Activated CD4-positive, alpha-beta T cell treated with anti-CD3 and anti-CD28 coated beads for 36 hours (primary cell): ENCODE measurements around the gene FBXO47. TPM values are rescaled to one million over a fixed set of nuclear protein-coding genes. Genes with fewer than 3 reads are reported as not detected.
"Not testable (repeated sequence)": the region's sequence is repeated elsewhere in the genome, so short reads cannot be mapped to it uniquely, and the experiment has no call there.

Experiments used
- ATAC-seq: fragments of 200-7000 bp; cut with Tn5 transposase; one replicate; pipeline ENCODE4 v1.10.0; 2021; ENCODE audit warnings: mild to moderate bottlenecking, moderate library complexity
- CTCF ChIA-PET: fragments of 350-600 bp; sonication (Branson Sonifier 250); formaldehyde crosslinking; loops from one replicate; lab custom pipeline; 2021; ENCODE audit warnings: antibody characterized with exemption; lab: Charles Lee
- POLR2A ChIA-PET: fragments of 350-600 bp; sonication (Branson Sonifier 250); formaldehyde crosslinking; loops from one replicate; lab custom pipeline; 2021; ENCODE audit warnings: antibody characterized with exemption, inconsistent platforms; lab: Charles Lee
- DNase-seq: peaks from one replicate; pipeline ENCODE4 v3.0.0-alpha.2; 2020
- H3K27ac Mint-ChIP-seq: one replicate; pipeline ENCODE4 v1.8.0; 2021; ENCODE audit warnings: mixed read lengths
- H3K27me3 Mint-ChIP-seq: one replicate; pipeline ENCODE4 v1.8.0; 2021; ENCODE audit warnings: mixed read lengths
- H3K36me3 Mint-ChIP-seq: one replicate; pipeline ENCODE4 v1.8.0; 2021; ENCODE audit warnings: low read depth, mixed read lengths
- H3K4me1 Mint-ChIP-seq: one replicate; pipeline ENCODE4 v1.8.0; 2021; ENCODE audit warnings: mixed read lengths
- H3K4me3 Mint-ChIP-seq: one replicate; pipeline ENCODE4 v1.8.0; 2021; ENCODE audit warnings: mild to moderate bottlenecking, moderate library complexity, mixed read lengths
- H3K9me3 Mint-ChIP-seq: one replicate; pipeline ENCODE4 v1.8.0; 2021; ENCODE audit warnings: low read depth, mixed read lengths
- intact Hi-C, 2 experiments: fragments of 100-400 bp; cut with DNase I in 1 of 2; cut with micrococcal nuclease in 1 of 2; formaldehyde crosslinking; loops; one replicate each; pipeline versions ENCODE4 v1.14.2 to v1.15.1; 2022 to 2024; cut with DNase I, micrococcal nuclease
- total RNA-seq, 2 experiments: library from RNA; stranded (reverse); gene quantifications; one replicate each; pipeline ENCODE4 v1.2.3, GENCODE V29; 2021

FBXO47 gene
- total RNA-seq, 2 experiments from 2014 or later: 0.11 to 0.16 TPM

DNA sequence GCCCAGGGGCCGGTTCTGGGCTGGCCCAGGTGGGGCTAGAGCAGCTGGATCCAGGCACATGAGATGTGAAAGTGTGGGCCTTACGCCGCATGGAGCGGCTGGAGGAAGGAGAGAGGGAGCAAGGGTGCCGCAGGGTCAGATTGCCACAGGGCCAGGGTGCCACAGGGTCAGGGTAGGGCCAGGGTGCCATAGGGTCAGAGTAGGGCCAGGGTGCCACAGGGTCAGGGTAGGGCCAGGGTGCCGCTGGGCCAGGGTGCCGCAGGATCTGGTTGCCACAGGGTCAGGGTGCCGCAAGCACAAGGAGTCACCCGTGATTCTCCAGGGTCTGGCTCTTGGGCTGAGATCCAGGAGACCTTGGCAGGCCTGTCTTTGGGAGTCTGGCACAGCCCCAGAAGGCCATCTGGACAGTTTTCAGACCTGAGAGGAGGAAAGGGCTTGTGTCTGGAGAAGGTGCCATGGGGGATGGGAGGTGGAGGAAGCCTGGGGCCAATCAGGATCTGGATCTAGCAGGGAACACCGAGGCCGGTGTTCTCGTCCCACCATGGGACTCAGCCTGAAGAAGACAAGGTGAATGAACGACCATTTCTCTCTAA, 54.9 kb downstream of the FBXO47 start:
- no peak overlapping the region for H3K27ac Mint-ChIP-seq
- no peak overlapping the region for H3K4me3 Mint-ChIP-seq
- no peaks in the 10 kb centered on the region for H3K27me3 Mint-ChIP-seq
- ATAC-seq (no peak), DNase-seq (no peak)
- ChIA-PET CTCF (no interaction called here), POLR2A (no interaction called here)
- H3K4me1 Mint-ChIP-seq: peaks cover 13% of the 10 kb centered on the region
- intact Hi-C loops: no loop called here
- no peaks in the 10 kb centered on the region for H3K9me3 Mint-ChIP-seq
- H3K36me3 Mint-ChIP-seq: peaks cover 13% of the 10 kb centered on the region

DNA sequence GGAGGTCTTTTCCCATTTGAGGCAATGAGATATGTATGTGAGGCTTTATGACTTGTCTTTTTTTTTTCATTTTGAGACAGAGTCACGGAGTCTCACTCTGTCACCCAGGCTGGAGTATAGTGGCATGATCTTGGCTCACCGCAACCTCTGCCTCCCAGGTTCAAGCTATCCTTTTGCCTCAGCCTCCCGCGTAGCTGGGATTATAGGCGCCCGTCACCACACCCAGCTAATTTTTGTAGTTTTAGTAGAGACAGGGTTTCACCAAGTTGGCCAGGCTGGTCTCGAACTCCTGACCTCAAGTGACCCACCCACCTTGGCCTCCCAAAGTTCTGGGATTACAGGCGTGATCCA, 55.5 kb downstream of the FBXO47 start:
- peaks cover 10% of the 10 kb centered on the region for H3K36me3 Mint-ChIP-seq
- DNase-seq, H3K9me3 Mint-ChIP-seq, H3K27ac Mint-ChIP-seq, H3K27me3 Mint-ChIP-seq, intact Hi-C loops, H3K4me3 Mint-ChIP-seq, POLR2A ChIA-PET, CTCF ChIA-PET, ATAC-seq: not testable (repeated sequence)
- peaks cover 15% of the 10 kb centered on the region for H3K4me1 Mint-ChIP-seq

DNA sequence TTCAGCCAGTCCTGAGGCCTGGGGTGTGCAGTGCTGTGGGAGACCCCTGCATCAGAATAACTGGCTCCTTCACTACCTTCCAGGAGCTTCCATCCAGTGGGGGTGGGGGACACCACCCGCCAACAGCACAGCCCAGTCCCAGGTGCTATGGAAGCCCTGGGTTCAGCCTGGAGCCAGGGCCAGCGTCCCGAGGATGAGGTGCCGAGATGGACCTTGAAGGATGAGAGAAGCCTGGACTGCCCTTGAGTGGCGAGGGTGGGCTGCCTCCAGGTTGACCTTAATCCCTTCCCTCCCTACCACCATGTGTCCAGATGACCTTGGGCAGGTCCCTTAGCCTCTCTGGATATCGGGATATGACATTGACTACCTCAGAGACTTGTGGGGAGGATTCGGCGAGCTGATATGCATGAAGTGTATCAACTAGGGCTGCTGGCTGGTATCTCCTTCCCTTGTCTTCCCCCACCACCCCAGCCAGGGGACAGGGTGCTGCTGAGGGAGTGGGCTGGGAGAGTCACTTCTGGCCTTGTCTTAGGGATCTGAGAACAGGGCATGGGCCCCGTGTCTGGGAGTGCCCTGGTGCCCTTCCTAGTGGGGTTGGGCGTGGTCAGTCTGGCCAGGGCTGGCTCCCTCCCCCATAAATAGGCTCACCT, 56.0 kb downstream of the FBXO47 start:
- ChIA-PET POLR2A (no interaction called here), CTCF (no interaction called here)
- H3K9me3 Mint-ChIP-seq: no peaks in the 10 kb centered on the region
- H3K4me3 Mint-ChIP-seq: no peak overlapping the region
- ATAC-seq: no peak
- no peaks in the 10 kb centered on the region for H3K27me3 Mint-ChIP-seq
- H3K36me3 Mint-ChIP-seq: peaks cover 10% of the 10 kb centered on the region
- no peak for DNase-seq
- peaks cover 16% of the 10 kb centered on the region for H3K4me1 Mint-ChIP-seq
- no peak overlapping the region for H3K27ac Mint-ChIP-seq
- intact Hi-C loops: no loop called here

DNA sequence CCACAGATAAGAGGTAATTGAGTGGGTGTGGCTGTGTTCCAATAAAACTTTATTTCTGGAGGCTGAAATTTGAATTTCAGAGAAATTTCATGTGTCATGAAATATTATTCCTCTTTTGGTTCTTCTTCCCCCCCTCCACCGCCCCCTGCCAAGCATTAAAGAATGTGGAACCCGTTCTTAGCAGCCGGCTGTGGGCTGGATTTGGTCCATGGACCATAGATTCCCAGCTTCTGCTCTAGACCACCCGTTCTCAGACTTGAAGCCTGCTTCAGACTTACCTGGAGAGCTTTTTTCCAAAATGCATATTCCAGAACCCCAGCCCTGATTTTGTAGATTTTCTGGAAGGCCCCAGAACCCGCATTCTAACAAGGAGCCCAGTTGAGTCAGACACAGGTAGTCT, 56.9 kb downstream of the FBXO47 start:
- H3K4me3 Mint-ChIP-seq: no peak overlapping the region
- H3K4me1 Mint-ChIP-seq: peaks cover 19% of the 10 kb centered on the region
- CTCF ChIA-PET: interaction anchor here (1.4 kb wide), 1 partner anchor 11 kb away, joined by 3 read pairs; no protein-coding TSS in a partner anchor

DNA sequence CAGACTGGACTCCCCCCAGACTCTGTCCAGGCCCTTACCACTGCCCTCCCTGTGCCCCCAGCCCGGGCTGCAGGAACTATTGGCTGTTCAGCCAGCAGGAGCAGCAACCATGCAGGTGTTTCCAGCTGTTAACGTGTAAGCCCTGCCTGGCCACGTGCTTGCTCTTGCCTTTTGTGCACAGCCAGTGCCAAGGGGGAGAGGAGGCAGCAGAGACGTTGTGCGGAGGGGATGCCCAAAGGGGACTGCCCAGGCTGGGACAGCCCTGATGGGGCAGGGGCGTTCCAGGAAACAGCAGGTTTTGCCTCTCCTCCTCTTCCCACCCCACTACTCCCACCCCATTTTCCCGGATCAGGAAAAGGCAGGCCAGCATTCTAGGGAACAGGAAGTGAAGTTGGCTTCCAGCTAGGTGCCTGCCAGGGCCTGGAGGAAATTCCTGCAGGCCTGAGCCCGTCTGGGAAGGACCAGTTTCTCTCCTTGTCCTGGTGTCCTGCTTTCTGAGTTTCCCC, 58.5 kb downstream of the FBXO47 start:
- CTCF ChIA-PET: interaction anchor here (1.1 kb wide), 1 partner anchor 16 kb away, joined by 3 read pairs; the partner anchor contains the start of gene LASP1NB
- DNase-seq (no peak), ATAC-seq (no peak)
- no peaks in the 10 kb centered on the region for H3K27me3 Mint-ChIP-seq
- H3K36me3 Mint-ChIP-seq: peaks cover 20% of the 10 kb centered on the region
- H3K9me3 Mint-ChIP-seq: no peaks in the 10 kb centered on the region
- intact Hi-C loops: no loop called here
- H3K4me1 Mint-ChIP-seq: peaks cover 19% of the 10 kb centered on the region
- H3K4me3 Mint-ChIP-seq: no peak overlapping the region
- POLR2A ChIA-PET: no interaction called here
- no peak overlapping the region for H3K27ac Mint-ChIP-seq

More for the DNA sequence above, 56.9 kb downstream of the FBXO47 start:
- Mint-ChIP-seq H3K27me3 (no peaks in the 10 kb centered on the region), H3K36me3 (peaks cover 17% of the 10 kb centered on the region), H3K27ac (no peak overlapping the region), H3K9me3 (no peaks in the 10 kb centered on the region)
- intact Hi-C loops: no loop called here
- DNase-seq (no peak), ATAC-seq (no peak)
- POLR2A ChIA-PET: no interaction called here

DNA sequence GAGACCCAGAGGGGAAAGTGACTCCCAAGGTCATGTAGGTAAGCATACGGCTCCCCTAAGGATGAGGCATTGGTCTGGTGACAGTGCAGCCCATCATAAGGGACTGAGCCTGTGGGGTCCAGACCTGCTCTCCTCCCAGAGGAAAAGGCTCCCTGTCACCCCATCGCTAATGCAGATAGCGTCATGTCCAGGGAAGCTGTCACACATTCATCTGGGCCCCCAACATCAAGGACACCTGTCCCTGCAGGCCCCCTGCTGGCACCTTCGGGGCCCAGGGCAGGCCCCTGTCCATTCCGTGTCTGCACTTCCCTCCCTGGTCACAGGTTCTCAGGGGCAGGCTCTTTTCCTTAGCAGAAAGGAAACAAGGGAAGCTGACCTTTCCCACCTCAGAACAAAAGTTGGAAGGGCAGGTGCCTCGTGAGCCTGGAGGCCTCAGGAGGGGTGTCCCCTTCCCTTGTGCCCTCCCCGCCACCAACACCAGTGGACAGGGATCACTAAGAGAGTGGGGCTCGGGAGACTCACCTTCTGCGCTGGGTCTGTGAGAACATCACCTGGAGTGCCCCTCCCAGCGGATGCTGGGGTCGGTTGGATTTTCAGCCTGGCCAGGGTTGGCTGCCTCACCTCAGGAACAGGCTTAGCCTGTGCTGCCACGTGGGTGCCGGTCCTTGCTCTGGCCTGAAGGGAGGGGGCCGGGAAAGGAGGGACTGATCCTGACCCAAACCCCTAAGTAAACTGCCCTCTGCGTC, 59.1 kb downstream of the FBXO47 start:
- ChIA-PET POLR2A (no interaction called here), CTCF (interaction anchor here (1.0 to 1.7 kb wide), 4 partner anchors 7 to 246 kb away, joined by 3 to 8 read pairs (median 3); partner anchors contain the start of gene LASP1NB)
- no peak for ATAC-seq
- intact Hi-C loops: no loop called here
- Mint-ChIP-seq H3K27ac (peak overlapping the region; percentile 19), H3K36me3 (peaks cover 24% of the 10 kb centered on the region), H3K27me3 (no peaks in the 10 kb centered on the region), H3K4me3 (no peak overlapping the region), H3K4me1 (peaks cover 23% of the 10 kb centered on the region), H3K9me3 (no peaks in the 10 kb centered on the region)
- no peak for DNase-seq

DNA sequence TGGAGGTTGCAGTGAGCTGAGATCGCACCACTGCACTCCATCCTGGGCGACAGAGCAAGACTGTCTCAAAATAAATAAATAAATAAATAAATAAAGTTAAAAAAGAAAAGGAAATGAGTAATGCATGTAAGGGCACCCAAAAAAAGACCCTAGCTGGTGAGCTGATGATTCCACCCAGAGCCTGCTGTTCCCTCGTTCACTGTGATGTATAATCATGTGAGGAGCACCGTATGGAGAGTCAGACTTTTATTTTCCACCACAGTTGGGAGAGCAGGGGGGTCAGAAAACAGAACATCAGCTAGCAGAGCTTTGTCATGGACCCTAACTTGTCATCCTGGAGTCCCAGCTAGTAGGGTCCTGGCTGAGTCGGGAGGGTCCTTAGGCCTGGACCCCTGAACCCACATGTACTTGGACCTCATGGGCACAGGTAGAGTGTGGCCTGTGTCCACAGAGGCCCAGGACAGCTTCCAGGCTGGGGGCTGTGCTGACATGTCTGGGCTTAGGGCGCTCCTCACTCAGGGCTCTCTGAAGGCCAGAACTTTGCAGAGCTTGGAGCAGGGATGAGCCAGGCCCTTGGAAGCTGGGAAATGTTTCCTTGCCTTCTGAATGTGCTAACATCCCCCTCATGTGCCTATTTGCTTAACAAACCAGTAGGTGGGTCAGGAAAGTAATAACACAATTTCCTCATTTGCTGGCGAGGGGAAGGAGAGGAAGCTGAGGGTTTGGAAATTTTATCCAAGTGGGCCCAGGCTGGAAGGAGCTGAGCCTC, 60.6 kb downstream of the FBXO47 start:
- Mint-ChIP-seq H3K27me3 (no peaks in the 10 kb centered on the region), H3K4me1 (peaks cover 28% of the 10 kb centered on the region), H3K4me3 (no peak overlapping the region), H3K36me3 (peaks cover 28% of the 10 kb centered on the region), H3K27ac (peak overlapping the region; percentile 30), H3K9me3 (no peaks in the 10 kb centered on the region)
- POLR2A ChIA-PET: interaction anchor here (0.6 kb wide), 1 partner anchor 148 kb away, joined by 3 read pairs; no protein-coding TSS in a partner anchor
- DNase-seq (no peak), ATAC-seq (no peak)
- intact Hi-C loops: no loop called here
- CTCF ChIA-PET: interaction anchor here (0.8 to 1.7 kb wide), 6 partner anchors 9 to 260 kb away, joined by 3 to 8 read pairs (median 3); partner anchors contain the start of gene LASP1NB

DNA sequence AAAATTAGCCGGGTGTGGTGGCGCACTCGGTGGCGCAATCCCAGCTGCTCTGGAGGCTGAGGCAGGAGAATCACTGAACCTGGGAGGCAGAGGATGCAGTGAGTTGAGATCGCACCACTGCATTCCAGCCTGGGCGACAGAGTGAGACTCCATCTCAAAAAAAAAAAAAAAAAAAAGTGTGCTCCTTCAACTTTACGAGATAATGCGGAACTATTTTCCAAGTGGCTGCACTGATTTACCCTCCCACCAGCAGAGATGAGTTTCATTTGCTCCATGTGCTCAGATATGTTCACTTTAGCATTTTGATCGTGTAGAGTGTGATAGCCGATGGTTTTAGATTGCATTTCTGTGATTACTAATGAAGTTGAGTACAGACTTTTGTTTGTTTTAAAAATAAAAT, 61.8 kb downstream of the FBXO47 start:
- POLR2A ChIA-PET: interaction anchor here (0.6 kb wide), 1 partner anchor 30 kb away, joined by 3 read pairs; no protein-coding TSS in a partner anchor
- Mint-ChIP-seq H3K27me3 (no peaks in the 10 kb centered on the region), H3K27ac (no peak overlapping the region), H3K4me3 (no peak overlapping the region), H3K4me1 (peaks cover 38% of the 10 kb centered on the region), H3K9me3 (no peaks in the 10 kb centered on the region), H3K36me3 (peaks cover 33% of the 10 kb centered on the region)
- intact Hi-C loops: no loop called here
- CTCF ChIA-PET: no interaction called here
- ATAC-seq (no peak), DNase-seq (no peak)

DNA sequence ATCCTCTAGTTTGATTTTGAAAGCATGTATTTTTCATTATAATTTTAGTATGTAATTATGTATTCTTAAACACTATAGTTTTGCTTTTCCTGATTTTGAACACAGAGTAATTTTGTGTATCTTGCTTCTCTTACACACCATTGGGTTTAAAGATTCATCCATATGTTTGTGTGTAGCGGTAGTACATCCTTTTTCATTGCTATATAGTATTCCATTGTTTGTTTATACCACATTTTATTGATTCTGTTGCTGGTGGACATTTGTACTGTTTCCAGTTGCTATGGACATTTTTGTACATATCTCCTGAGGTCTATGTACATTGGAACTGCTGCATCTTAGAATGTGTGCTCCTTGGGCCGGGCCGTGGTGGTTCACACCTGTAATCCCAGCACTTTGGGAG, 62.3 kb downstream of the FBXO47 start:
- POLR2A ChIA-PET: interaction anchor here (0.6 to 0.7 kb wide), 2 partner anchors 29 to 591 kb away, joined by 3 read pairs; no protein-coding TSS in a partner anchor
- CTCF ChIA-PET: interaction anchor here (0.6 to 1.8 kb wide), 3 partner anchors 17 to 88 kb away, joined by 3 to 5 read pairs (median 4); no protein-coding TSS in a partner anchor
- peaks cover 33% of the 10 kb centered on the region for H3K36me3 Mint-ChIP-seq
- no peak for DNase-seq
- H3K27me3 Mint-ChIP-seq: no peaks in the 10 kb centered on the region
- H3K4me3 Mint-ChIP-seq: no peak overlapping the region
- H3K27ac Mint-ChIP-seq: no peak overlapping the region
- intact Hi-C loops: no loop called here
- H3K4me1 Mint-ChIP-seq: peaks cover 39% of the 10 kb centered on the region
- H3K9me3 Mint-ChIP-seq: no peaks in the 10 kb centered on the region
- no peak for ATAC-seq

DNA sequence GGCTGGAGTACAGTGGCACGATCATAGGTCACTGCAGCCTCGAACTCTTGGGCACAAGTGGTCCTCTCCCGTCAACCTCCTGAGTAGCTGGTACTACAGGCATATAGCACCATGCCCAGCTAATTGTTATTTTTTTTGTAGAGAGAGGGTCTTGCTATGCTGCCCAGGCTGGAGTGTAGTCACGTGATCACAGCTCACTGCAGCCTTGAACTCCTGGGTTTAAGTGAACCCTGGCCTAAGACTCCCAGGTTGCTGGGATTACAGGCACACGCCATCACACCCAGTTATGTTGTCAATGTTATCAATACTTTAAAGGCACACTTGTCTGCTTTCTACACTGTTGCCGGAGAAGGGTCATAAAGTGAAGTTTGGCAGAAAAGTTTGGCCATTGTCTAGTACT, 63.8 kb downstream of the FBXO47 start:
- POLR2A ChIA-PET: no interaction called here
- CTCF ChIA-PET: interaction anchor here (1.6 to 2.0 kb wide), 3 partner anchors 18 to 30 kb away, joined by 3 to 10 read pairs (median 5); no protein-coding TSS in a partner anchor
- Mint-ChIP-seq H3K27ac (peak overlapping the region; percentile 53), H3K4me1 (peaks cover 47% of the 10 kb centered on the region), H3K4me3 (no peak overlapping the region), H3K27me3 (no peaks in the 10 kb centered on the region), H3K36me3 (peaks cover 46% of the 10 kb centered on the region), H3K9me3 (no peaks in the 10 kb centered on the region)
- ATAC-seq (no peak), DNase-seq (no peak)
- intact Hi-C loops: no loop called here
